C4-2B (cell line): ENCODE results near the gene THYN1.

Source experiments
- CTCF ChIP-seq: fragments of 450-650 bp; conservative IDR thresholded peaks from 2 replicates; pipeline ENCODE4 v1.5.1; 2017; ENCODE audit warnings: mild to moderate bottlenecking
- ZFX ChIP-seq: fragments of 450-650 bp; IDR thresholded peaks from 2 replicates; pipeline ENCODE4 v1.6.1; 2017

- no peak for TF ChIP-seq CTCF
- TF ChIP-seq ZFX = no peak
These were observed 26.3 kb downstream of the THYN1 start for GRCh38 chr11:134226806-134227325.
